Spleen (tissue), 7 donors: ENCODE results near the gene TIE1.

Experiments used
- POLR2A ChIP-seq, 3 donors: fragments of 450-650 bp; IDR thresholded peaks; one replicate each; pipeline ENCODE4 v1.5.1; 2017; ENCODE audit warnings: antibody characterized with exemption in 3 of 3, mild to moderate bottlenecking in 1 of 3
- TF ChIP-seq, protein P1 (sequence below), 11 experiments: fragments of 200-600 bp in 7 of 11; fragments of 450-650 bp in 4 of 11; sonication (generic) in 4 of 11; IDR thresholded peaks in 8 of 11; conservative IDR thresholded peaks in 3 of 11; 1 replicate in 7 of 11; 2 replicates in 4 of 11; pipeline versions ENCODE4 v1.4.0 to v1.8.0; 2016 to 2021; ENCODE audit warnings: antibody characterized with exemption in 11 of 11, inconsistent platforms in 4 of 11, mild to moderate bottlenecking in 1 of 11
- donor health status: DM: no; HTN: no; CAD: no; lungs with moderate emphysema.
- donor health status: DM: no; HTN: no; CAD: no.
- donor health status: DM: no; HTN: no; CAD: no.

DNA sequence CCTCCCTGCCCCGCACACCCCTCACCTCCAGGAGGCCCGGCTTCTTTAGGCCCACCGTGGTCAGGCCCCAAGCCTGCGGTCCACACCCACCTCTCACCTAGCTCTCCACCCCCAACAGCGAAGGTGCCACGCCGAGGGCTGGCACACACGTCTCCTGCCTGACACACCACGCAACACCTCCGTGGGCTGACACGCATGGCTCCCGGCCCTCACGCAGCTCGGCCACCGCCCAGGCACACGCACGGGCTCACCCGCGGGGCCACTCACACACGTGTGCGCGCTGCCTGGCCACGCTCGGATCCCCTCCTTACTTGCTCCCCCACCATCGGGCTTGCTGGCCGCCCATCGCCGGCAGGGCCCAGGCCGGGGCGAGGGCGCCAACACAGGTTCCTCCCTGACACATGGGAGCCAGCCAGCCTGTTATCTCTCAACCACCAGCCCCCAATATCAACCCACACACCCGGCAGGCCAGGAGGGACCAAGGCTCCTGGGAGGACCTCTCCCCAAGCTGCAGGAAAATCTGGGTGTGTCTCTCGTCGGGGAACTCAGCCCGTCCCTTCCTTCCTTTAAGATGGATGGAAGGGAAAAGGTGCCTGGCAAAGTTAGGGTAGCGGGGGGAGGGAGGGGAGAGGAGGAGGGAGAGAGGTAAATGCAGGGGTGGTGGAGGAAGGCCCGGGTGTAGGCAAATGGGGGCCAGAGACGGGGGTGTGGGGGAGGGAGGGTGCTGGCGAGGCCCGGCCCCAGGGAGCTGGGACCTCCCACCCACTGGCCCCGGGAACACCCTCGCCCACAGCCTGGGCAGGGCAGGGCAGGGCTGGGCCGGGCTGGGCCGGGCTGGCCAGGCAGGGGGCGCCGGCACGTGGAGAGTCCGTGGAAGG is 66.5 kb downstream of the TIE1 start:
- TF ChIP-seq POLR2A (IDR thresholded peaks at IDR 0.05) = peak in 1 of 3 donors; percentile 43
- TF ChIP-seq, protein P1, sequence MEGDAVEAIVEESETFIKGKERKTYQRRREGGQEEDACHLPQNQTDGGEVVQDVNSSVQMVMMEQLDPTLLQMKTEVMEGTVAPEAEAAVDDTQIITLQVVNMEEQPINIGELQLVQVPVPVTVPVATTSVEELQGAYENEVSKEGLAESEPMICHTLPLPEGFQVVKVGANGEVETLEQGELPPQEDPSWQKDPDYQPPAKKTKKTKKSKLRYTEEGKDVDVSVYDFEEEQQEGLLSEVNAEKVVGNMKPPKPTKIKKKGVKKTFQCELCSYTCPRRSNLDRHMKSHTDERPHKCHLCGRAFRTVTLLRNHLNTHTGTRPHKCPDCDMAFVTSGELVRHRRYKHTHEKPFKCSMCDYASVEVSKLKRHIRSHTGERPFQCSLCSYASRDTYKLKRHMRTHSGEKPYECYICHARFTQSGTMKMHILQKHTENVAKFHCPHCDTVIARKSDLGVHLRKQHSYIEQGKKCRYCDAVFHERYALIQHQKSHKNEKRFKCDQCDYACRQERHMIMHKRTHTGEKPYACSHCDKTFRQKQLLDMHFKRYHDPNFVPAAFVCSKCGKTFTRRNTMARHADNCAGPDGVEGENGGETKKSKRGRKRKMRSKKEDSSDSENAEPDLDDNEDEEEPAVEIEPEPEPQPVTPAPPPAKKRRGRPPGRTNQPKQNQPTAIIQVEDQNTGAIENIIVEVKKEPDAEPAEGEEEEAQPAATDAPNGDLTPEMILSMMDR (IDR thresholded peaks at IDR 0.05 in 8 of 11, conservative IDR thresholded peaks at IDR 0.05 in 3 of 11) = peak in 1 of 11 experiments; percentile 12
